SK-MEL-5 (cell line): ENCODE measurements around the gene CLCN1. TPM values are rescaled to one million over a fixed set of nuclear protein-coding genes. Genes with fewer than 3 reads are reported as not detected.
A peak's percentile ranks its signal among the peaks of the same experiment; 100 is the strongest.

ENCODE experiments used
- DNase-seq: peaks from one replicate; pipeline ENCODE4 v3.0.0-alpha.2; 2016; ENCODE audit warnings: low read depth, low spot score
- in situ Hi-C: cut with HindIII; loops from 2 replicates; pipeline ENCODE4 v1.10.0; 2016; ENCODE audit warnings: low sequenced_read_pairs, high pct_unique_total_duplicates, low pct_unique_long_range_greater_than_20kb
- total RNA-seq: library from RNA; depleted of rRNA; stranded (reverse); fragments of >200 nt; shearing (Covaris generic); gene quantifications from 2 replicates; pipeline ENCODE4 v1.2.3, GENCODE V29; 2014

CLCN1 gene
- total RNA-seq, 1 experiment from 2014 or later, result not detected

DNA sequence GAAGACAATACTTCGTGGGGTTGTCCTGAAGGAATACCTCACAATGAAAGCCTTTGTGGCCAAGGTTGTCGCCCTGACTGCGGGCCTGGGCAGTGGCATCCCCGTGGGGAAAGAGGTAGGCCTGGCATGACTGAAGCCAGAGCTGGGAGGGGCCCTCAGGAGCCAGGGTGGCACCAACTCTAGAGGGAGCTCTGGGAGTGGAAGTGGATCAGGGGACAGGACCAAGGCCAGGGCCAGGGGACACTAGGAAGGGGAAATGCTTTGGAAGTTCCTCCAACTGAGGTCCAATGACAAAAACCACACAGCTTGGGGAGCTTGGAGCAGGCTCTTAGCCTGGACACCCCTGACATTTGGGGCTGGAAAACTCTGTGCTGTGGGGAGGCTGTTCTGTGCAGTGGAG is 5.8 kb downstream of the CLCN1 start:
- in situ Hi-C loops, result no loop called here
- peak; percentile 42 for DNase-seq

- no peak for DNase-seq
- in situ Hi-C loops, result no loop called here
Measured at GRCh38 chr7:143322760-143323633, 7.1 kb downstream of the CLCN1 start.

DNA sequence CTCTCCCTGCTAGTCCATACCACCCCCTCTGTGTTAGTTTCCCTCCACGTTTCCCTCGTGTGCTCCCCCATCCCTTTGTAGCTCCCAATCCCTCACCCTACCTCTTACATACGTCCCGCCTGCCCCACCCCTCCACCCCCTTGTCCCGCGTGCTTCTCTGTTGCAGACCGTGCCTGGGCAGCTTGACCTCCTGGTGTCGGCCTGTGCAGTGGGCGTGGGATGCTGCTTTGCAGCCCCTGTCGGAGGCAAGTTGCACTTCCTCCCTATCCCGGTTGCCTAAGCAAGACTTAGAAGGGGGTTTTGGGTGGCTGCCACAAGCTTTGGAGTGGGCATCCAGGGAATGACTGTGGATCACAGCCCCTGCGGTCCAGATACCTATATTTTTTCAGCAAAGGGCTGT is 7.7 kb downstream of the CLCN1 start:
- in situ Hi-C loops, result no loop called here
- DNase-seq, result no peak

GRCh38 chr7:143325240-143325639 is 9.3 kb downstream of the CLCN1 start:
- no peak for DNase-seq
- in situ Hi-C loops, result no loop called here

GRCh38 chr7:143327903-143328302 is 12.0 kb downstream of the CLCN1 start:
- in situ Hi-C loops, result no loop called here
- DNase-seq, result no peak

GRCh38 chr7:143329471-143330170 is 13.7 kb downstream of the CLCN1 start:
- in situ Hi-C loops, result no loop called here
- peak; percentile 61 for DNase-seq

GRCh38 chr7:143331179-143331801 is 15.4 kb downstream of the CLCN1 start:
- in situ Hi-C loops, result no loop called here

GRCh38 chr7:143334244-143334643 is 18.3 kb downstream of the CLCN1 start:
- no peak for DNase-seq
- in situ Hi-C loops, result no loop called here

More at GRCh38 chr7:143331179-143331801, 15.4 kb downstream of the CLCN1 start:
- no peak for DNase-seq

GRCh38 chr7:143337216-143337615 is 21.3 kb downstream of the CLCN1 start:
- in situ Hi-C loops, result no loop called here
- no peak for DNase-seq

- no peak for DNase-seq
- in situ Hi-C loops, result no loop called here
Measured at GRCh38 chr7:143341842-143342241, 25.9 kb downstream of the CLCN1 start.

DNA sequence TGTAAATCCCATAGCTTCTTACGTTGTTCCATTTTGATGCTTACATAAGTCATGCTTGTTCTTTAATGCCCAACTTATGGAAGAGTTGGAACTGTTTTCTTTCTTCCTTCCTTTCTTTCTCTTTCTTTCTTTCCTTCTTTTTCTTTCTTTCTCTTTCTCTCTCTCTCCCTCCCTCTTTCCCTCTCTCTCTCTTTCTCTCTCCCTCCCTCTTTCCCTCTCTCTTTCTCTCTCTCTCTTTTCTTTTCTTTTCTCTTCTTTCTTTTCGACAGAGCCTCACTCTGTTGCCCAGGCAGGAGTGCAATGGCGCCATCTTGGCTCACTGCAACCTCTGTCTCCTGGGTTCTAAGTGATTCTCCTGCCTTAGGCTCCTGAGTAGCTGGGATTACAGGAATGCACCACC is 27.7 kb downstream of the CLCN1 start:
- DNase-seq, result no peak
- in situ Hi-C loops, result no loop called here

DNA sequence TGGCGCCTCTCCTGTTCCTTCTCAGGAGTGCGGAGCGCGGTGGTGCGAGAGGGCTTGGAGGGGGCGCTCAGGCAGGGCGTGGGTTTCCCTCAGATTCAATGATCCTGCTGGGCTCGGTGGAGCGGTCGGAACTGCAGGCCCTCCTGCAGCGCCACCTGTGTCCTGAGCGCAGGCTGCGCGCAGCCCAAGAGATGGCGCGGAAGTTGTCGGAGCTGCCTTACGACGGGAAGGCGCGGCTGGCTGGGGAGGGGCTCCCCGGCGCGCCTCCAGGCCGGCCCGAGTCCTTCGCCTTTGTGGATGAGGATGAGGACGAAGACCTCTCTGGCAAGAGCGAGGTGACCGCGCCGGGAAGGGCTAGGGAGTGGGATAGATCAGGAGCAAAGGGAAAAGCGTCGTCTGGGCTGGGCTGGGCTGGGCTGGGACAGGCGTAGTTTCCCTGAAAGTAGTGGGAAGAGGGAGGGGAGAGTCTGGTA is 29.6 kb downstream of the CLCN1 start:
- peak; percentile 58 for DNase-seq
- in situ Hi-C loops, result no loop called here

DNA sequence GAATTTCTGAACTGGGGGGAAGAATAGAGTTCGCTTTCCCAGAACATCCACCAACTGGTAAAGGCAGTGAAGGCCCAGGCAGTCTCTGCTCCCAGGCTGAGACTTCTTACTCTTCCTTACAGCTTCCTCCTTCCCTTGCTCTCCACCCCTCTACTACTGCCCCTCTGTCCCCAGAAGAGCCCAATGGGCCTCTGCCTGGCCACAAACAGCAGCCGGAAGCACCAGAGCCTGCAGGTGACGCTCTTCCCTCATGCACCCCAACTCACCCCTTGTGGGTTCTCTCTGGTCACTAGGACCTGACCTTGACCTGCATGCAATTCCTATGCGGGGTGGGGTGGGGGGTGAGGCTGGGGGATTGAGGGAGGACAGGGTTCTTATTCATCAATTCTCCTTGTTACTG is 30.1 kb downstream of the CLCN1 start:
- in situ Hi-C loops, result no loop called here
- DNase-seq, result no peak

DNA sequence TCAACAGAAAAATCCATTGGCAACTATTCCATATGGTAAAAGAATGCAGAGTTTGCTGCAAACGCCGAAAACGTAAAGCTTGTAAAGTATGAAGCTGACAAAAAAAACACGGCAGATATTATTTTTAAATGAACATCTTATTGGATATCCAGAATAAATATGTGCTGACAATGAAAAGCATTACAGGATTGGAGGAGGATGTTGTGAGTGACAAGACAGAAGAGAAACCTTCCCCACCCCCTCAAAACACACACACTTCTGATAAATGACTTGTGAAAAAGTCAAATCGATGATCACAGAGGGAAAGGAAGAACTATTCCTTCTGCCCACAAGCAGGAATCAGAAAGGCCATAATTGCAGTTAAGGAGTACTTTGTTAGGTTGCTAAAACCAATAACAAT is 32.0 kb downstream of the CLCN1 start:
- in situ Hi-C loops, result no loop called here
- DNase-seq, result no peak

DNA sequence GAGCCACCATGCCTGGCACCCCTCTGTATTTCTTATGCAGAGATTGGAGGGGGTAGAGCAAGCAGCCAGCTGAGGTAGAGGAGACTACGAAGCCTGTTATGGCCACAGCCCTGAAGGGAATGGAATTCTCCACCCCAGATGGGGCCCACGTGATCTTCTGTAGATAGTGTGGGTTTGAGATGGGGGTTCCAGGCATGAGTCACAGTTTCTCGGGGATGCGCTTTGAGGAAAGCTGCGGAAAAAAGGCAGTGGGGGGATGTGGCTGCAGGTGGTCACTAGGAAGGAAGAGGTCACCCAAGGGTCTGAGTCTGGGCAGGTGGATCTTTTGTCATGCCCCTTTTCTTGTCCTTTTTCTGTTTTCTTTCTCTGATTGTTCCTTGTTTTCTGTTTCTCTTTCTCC is 35.1 kb downstream of the CLCN1 start:
- DNase-seq, result no peak
- in situ Hi-C loops, result no loop called here

DNA sequence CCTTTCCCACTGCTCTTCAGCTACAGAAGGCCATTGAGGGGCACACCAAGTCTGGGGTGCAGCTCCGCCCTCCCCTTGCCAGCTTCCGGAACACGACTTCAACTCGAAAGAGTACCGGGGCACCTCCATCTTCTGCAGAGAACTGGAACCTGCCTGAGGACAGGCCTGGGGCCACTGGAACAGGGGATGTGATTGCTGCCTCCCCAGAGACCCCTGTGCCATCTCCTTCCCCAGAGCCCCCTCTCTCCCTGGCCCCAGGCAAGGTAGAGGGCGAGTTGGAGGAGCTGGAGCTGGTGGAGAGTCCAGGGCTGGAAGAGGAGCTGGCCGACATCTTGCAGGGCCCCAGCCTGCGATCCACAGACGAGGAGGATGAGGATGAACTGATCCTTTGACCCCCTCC is 35.7 kb downstream of the CLCN1 start:
- in situ Hi-C loops, result no loop called here
- no peak for DNase-seq

DNA sequence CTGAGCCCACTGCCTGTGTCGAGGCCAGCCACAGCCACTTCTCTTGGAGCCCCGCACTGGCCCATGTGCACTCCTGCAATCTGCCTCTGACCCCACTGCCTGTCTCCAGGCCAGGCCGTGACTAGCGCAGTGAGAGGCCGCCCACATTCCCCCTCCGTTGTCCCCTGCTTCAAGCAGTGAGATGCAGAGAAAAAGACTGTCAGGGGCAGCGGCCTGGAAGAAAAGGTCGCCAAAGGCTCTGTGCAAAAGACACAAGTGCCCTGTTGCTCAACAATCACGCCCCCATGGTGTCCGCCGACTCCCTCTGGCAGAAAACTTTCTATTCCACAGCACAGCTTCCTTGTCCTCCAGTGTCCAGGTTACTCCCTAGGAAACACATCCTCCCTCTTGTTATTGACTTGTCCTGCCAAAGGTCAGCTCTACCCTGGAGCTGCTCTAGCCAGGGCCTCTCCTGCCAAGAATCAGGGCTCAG is 36.7 kb downstream of the CLCN1 start:
- no peak for DNase-seq
- in situ Hi-C loops, result no loop called here

GRCh38 chr7:143354376-143354775 is 38.5 kb downstream of the CLCN1 start:
- no peak for DNase-seq
- in situ Hi-C loops, result no loop called here
